ENCODE results near the gene HLA-DOA. TPM values are rescaled to one million over a fixed set of nuclear protein-coding genes. Genes with fewer than 3 reads are reported as not detected.

The HLA-DOA gene
- 10 to 100 TPM in 2 of 4 donors, 1 to 10 TPM in 2; 1.0 to 20.8 (median 6.8) TPM for total RNA-seq

DNA sequence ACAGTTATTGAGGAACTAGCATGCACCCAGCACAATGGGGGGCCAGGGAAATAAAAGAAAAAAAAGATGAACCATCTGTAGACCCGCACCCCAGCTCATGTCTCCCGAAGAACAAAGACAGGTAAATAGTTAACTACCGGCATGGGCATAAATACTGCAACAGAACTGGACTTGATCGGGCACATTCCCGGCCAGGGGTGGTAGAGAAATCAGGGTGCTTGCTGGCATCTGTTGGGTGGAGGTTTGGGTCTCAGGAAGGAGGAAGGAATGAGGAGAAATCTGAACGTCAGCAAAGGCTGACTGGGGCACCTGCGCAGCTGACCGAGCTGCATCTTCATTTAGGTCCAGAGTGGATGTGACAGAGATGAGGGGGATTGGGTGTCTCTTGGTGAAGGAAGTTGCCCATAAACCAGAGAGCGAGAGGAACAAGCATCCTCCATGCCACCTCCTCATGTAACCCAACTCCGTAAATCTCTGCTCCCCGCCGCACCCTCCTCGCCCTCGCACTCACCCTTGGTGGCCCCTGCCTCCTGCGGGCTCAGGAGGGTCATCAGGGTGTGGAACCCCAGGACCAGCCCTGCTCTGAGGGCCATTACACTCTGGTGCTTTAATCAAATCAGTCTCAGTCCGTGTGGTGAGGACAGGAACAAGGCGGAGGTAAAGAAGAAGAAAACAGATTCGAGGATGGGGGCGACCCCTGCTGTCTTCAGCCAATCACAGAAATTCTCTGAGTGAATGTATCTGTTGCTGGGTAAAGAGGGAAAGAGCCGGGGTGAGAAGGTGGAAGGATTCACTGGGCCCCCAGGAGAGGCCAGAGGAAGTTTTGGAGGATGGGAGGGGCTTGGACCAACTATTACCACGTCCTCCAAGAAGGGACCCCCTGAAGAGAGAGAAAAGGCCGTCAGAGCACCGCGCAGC, at the start of gene HLA-DOA:
HLA-DOA (minus strand) TSS at position 648 of the 918 bp plus-strand sequence.
- ATAC-seq (ENCODE audit: low FRiP score) (peak; percentile 42), DNase-seq (ENCODE audit: low spot score) (no peak)
- TF ChIP-seq CTCF (IDR thresholded peaks at IDR 0.05): no peak

DNA sequence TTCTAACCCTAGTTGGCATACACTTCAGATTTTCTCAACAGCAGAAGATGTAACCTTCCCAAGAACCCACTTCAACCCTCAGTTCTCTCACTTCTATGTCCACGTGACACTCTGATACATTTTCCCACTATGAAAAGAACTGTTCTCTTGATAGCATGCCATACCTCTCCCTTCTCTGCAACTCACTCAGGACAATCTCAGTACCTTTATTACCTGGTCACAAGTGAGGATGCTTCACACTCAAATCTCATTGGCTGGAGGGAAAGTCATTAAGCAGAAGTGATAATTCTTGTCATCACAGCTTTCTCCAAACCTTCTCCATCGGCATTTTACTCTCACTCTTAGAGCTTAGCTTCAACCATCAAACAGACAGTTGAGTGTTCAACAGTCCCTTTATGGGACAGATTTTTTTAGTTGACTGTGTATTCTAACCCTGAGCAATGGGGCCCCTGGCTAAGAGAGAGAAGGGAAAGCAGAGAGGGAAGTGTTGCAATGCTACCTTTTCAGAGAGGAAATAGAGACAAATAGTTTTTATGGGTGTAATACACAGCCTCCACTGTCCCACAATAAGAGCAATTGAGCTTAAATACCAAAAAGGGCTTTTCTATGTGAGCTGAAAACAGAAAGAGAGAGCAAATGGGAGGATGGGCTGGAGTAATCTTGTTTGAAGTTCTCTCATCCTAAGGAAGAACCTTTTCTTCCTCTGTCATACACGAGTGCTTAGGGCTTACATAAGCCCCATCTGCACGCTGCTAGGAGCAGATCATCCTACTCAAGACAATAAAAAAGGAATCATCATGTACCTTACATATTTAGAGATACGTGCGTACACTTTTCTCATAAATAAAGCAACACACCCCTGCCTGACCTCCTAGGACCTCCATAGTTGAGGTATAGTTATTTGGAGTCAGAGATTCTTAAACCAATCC, 48.1 kb upstream of the HLA-DOA start:
- DNase-seq (ENCODE audit: low spot score) (no peak), ATAC-seq (ENCODE audit: low FRiP score) (no peak)
- no peak for TF ChIP-seq CTCF (IDR thresholded peaks at IDR 0.05)

- DNase-seq (ENCODE audit: low spot score) (no peak), ATAC-seq (ENCODE audit: low FRiP score) (no peak)
- TF ChIP-seq CTCF (IDR thresholded peaks at IDR 0.05): no peak
Measured at GRCh38 chr6:33053230-33053629, 43.8 kb upstream of the HLA-DOA start.

DNA sequence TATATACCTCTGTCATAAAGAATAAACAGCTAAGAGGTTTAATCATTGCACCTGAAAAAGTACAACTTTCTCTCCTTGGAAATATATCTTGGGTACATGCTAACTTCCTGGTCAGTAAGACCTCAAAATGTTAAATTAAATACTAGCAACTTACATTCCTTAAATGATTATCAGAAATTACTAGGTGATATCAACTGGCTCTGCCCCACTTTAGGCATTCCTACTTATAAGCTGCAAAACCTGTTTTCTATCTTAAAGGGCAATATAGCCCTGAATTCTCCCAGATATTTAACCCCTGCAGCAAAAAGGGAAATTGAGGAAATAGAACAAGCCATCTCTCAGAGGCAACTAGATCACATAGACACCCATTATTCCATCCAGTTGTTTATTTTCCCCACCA, 43.2 kb upstream of the HLA-DOA start:
- ATAC-seq (ENCODE audit: low FRiP score): no peak
- no peak for DNase-seq (ENCODE audit: low spot score)
- no peak for TF ChIP-seq CTCF (IDR thresholded peaks at IDR 0.05)

DNA sequence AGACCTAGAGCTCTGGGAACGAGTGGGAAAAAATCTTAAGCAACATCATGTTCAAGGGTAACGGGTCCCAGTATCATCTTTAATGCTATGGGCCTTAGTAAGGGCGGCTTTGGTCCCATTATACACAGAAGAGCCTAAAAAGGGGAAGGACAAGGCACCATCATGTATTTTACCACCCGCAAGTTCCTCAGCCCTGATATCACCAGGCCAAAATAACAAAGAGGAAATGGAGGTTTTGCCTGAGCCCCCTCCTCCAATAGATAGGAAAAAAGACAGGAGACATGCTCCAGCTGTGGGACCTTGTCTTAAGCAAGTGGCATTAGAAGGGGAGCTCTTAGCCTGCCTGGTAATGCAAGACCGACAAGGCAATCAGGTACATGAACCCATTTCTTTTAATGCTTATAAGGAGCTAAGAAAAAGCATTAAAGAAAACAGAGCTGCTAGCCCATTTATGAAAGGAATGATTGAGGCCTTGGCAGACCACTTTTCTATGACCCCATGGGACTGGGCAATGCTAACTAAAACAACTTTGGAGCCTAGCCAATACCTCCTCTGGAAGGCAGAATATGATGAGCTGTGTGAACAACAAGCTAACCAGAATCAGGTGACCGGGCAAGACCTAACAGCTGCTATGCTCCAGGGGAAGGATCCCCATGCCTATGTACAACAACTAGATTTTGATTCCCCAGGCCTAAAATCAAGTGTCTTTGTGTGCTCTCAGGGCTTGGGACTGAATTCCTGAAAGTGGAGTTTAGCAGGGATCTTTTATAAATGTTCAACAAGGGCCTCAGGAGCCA, 40.8 kb upstream of the HLA-DOA start:
- no peak for ATAC-seq (ENCODE audit: low FRiP score)
- no peak for DNase-seq (ENCODE audit: low spot score)
- no peak for TF ChIP-seq CTCF (IDR thresholded peaks at IDR 0.05)

DNA sequence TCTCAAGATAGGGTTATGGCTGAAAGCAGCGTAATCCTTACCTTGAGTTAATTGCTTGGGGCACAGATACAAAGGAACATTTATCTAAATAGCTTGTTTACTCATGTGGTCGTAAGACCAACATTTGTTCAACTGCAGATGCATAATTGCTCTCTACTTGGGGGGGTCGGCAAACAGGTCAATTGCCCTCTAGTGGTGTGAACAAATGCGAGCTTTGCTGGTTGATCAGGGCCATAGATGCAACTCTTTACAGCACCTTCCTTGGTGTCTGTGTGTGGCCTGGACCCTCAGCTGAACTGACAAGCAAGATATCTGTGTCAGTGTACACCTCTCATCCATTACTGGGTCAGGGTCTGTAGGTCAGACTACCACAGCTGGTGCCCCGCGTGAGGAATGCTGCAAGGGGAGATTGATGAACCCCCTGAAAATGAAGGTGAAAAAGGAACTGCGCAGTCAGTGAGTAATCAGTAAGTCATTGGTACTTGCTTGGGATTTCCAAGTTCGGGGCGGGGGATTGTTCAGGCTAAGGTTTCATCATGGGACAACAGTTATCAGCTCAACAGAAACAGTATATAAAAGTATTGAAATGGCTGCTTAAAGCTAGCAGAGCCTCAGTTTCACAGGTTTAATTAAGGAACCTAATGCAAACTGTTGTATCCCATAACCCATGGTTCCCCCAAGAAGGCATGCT, 40.1 kb upstream of the HLA-DOA start:
- ATAC-seq (ENCODE audit: low FRiP score) (no peak), DNase-seq (ENCODE audit: low spot score) (no peak)
- no peak for TF ChIP-seq CTCF (IDR thresholded peaks at IDR 0.05)

Measured in omental fat pad (tissue), 4 donors.